ENCODE measurements around the gene AP3D1.

The AP3D1 gene

DNA sequence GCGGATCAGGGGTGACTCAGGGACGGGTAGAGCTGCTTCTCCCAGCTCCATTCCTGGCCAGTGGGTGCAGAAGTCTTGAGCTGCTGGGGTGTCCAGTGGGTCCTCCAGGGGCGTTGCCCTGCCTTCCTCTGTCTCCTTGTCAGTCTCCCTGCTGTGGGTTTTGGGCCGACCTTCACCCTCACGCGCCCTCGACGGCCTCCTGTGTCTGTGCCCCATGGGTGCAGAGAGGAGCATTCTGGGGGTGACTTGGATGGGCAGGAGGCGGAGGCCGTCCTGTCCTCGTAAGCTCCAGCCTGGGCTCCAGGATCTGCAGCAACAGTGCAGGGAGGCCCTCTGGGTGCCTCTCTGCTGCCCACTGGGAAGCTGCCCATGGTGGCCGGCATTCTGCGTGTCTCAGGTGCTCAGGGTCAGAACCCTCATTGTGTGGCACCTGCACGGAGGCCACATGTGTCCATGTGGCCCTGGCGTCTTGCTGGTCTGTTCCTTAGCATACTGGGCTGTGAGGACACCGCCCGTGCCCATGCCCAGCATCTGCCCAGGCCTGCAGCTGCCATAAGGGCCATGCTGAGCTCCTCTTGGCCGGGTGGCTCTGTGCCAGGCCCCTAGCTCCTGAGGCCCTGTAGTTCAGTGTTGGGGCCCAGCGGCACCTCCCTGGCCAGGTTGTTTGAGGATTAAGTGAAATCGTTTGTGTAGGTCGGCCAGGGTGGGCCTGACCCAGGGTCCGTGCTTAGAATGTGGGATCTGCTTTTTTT, 29.7 kb upstream of the AP3D1 start:
- DNase-seq: no peak

DNA sequence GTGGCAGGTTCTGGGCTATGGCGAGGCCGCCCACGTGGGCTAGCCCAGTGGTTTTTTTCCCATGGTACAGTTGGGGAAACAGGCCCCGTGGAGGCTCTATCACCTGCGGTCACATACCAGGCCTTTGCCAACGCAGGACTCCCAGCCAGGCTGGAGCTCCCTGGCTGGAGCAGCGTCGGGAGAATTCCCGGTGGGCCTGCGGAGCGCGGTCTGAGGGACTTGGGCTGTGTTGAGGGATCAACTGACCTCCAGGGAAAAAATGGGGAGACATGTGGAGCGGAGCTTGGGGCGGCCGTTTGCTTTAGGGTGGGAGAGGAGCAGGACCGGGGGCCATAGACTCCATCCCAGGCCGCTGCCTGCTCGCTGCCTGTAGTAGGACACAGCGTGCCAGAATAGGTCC, 28.7 kb upstream of the AP3D1 start:
- no peak for DNase-seq

DNA sequence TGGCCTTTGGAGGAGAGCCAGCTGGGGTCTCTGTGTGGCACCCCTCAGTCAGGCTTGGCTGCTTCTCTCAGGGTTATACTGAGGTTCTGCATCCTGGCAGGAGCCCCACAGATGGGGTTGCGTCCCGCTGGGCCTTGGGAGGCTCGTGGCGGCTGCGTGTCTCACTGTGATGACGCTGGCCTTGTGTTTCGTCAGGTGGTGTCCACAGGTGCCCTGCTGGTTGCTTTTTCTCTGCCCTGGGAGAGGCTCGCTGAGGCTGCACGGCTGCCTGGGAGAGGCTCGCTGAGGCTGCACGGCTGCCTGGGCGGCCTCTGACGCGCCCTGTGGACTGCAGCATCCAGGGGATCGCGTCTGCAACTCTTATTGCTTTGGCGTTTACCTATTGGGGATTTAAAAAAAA, 27.7 kb upstream of the AP3D1 start:
- DNase-seq: no peak

DNA sequence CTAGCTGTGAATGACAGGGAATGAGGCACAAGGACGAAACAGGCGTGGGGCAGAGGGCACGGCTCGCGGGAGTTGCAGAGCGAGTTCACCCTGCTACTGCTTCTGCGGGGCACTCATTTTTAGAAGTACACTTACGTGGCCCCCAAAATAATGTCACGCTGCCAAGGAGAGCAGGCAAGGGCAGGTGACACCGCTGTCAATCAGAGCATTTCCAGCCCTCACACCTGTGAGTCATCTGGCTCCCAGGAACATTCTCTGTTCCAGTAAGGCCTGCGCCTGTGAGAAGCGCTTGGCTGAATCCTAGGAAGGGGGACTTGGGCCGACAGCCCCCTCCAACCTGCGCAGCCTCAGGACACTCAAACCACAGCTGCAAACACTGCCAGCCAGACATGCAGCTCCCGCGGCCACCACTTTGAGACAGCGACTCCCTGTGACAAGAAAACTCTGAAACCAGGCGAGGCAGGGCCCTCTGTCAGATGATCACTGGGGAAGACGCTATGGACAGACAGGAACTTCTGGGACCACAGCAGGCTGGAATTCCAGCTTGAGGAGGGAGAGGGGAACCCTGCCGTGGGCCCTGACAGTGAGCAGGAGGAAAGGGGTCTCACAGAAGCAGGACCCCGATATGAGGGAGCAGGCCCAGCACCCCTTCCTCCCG, 25.1 kb upstream of the AP3D1 start:
- DNase-seq: no peak

DNA sequence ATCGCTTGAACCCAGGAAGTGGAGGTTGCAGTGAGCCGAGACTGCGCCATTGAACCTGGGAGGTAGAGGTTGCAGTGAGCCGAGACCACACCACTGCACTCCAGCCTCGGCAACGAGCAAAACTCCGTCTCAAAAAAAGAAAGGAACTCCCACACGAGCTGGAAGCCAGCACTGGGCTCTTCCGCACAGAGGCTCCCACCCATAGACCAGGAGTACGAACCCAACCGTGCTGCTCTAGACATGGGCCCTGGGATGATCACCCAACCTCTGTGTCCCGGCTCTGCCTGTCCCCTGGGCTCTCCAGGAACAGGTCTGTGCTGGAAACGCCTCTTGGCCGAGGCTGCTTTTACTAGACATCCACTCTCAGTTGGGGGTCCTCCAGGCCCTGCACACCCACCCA, 24.4 kb upstream of the AP3D1 start:
- no peak for DNase-seq

DNA sequence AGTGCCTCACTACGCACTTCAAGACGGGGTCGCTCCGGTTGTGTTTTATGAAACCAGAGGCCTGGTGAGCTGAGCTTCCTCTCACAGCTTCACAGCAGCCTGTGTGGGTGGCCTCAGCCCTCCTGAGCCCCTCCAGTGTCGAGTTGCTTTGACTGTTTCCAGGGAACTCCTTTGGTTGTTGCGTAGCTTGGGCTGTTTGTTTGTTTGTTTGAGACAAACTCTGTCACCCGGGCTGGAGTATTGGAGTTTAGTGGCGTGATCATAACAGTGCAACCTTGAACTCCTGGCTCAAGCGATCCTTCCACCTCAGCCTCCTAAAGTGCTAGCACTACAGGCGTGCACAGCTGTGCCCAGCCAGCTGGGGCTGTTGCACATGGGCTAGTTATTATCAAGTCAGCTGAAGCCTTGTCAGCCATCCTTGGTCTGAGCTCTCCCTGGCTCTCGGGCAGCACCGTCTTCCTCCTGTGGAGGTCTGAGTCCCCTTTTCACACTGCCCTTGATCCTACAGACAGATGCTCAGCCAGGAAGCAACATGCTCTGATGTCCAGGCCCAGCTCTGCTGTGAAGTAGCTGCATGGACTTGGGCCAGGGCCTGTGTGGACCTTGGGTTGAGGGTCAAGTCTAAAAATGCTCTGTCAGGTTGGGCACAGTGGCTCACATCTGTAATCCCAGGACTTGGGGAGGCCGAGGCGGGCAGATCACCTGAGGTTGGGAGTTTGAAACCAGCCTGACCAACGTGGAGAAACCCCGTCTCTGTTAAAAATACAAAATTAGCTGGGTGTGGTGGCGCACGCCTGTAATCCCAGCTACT, 22.6 kb upstream of the AP3D1 start:
- DNase-seq: no peak

DNA sequence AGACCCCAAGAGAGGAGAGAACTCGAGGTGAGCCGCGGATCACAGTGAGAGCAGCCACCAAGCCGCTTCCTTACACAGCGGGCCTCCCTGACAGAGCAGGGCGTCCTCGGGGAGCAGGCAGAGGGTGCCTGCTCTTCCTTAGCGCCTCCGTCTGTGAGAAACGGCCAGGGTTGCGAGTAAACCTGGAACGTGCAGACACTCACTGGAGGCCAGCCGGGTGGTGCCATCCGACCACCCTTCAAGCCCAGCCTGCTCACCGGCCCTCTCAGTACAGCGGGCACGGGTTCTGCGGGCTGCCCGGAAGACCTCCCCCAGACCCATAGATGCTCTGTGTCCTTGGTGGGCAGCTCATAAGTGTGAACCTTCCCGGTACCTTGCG, 22.0 kb upstream of the AP3D1 start:
- DNase-seq: no peak

DNA sequence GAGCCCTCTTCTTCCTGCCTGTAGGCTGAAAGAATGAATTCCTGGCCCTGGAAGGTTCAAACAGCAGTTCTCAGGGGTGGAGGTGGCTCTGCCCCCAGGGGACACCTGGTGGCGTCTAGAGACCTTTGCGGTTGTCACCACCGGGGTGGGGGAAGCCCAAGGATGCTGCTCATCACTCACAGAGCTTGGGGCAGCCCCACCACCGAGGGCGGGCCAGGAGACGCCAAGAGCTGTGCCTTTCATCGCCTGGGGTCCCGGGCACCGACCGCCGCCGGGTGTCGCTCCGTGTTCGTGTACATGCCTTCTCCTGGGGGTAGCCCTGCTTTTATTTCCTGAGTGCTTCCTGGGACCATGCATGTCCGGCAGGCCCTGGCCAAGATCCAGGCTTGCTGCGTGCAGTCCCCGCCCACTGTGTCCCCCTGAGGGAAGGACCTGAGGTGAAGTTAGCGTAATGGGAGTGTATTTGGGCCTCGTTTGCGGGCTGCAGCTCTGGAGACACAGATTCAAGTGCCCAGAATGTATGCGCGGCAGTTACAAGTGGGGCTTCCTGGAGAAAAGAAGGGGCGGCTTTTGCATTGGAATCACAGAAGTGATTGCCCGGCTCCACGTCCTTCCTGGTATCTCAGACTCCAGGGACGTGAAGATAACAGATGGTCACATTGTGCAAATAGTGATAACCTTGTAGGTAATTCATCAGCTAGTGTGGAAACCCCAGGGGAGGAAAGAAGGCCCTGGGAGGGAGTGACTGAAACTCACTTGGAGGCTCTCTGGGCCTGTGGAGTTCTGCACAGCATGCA, 20.2 kb upstream of the AP3D1 start:
- peak; percentile 85 for DNase-seq

DNA sequence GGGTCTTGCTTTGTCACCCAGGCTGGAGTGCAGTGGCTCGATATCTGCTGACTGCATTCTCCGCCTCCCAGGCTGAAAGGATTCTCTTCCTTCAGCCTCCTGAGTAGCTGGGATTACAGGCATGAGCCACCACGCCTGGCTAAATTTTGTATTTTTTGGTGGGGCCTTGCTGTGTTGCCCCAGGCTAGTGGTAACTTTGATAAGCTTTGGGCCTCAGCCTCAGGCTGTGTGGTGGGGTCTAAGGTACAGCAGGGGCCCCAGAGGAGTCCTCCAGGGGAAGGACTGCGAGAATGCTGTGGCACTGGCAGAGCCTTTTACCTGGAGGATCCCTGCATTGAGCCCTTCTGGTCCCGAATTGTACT, 19.6 kb upstream of the AP3D1 start:
- DNase-seq: no peak

DNA sequence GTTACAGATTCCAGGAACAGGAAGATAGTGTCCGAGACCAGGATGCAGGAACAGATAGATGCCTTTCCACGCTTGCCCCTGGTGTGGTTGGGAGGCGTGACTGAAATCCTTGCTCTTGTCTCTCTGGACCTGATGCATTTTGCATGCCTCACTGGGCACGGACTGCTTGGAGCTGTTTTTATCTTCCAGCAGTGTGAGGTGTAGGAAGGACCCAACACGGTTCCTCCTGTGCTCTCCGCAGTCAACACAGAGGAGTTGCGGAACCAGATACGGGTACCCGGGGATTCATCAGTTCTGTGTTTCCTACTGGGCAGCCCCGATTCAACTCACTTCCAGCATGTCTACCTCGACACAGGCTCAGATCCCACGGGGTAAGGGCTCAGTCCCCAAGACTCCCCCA, 18.9 kb upstream of the AP3D1 start:
- no peak for DNase-seq

DNA sequence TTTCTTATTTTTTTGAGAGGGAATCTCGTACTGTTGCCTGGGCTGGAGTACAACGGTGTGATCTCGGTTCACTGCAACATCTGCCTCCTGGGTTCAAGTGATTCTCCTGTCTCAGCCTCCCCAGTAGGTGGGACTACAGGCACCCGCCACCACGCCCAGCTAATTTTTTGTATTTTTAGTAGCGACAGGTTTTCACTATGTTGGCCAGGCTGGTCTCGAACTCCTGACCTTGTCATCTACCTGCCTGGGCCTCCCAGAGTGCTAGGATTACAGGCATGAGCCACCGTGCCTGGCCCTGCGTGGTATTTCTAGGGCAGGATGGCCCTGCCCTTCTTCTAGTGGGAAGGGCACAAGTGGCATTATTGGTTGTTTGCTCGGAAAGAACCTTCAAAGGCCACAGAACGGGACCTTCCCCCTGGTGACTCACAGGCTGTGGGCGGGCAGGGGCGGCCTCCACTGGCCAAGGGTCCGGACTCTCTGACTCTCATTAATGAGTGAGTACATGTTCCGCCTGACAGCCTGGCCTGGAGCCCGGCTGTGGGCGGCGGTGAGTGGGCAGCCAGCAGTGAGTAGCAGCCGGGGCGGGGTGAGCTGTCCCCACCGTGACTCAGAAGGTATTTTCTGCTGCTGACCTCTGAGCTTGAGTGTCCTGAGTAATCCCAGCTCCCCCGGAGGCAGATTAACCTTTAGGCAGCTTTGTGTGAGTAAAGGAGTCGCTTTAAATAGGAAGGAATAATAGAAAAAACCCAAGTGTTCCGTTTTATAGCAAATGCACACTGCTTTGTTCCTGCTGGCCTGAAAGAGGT, 17.5 kb upstream of the AP3D1 start:
- DNase-seq: peak; percentile 83

DNA sequence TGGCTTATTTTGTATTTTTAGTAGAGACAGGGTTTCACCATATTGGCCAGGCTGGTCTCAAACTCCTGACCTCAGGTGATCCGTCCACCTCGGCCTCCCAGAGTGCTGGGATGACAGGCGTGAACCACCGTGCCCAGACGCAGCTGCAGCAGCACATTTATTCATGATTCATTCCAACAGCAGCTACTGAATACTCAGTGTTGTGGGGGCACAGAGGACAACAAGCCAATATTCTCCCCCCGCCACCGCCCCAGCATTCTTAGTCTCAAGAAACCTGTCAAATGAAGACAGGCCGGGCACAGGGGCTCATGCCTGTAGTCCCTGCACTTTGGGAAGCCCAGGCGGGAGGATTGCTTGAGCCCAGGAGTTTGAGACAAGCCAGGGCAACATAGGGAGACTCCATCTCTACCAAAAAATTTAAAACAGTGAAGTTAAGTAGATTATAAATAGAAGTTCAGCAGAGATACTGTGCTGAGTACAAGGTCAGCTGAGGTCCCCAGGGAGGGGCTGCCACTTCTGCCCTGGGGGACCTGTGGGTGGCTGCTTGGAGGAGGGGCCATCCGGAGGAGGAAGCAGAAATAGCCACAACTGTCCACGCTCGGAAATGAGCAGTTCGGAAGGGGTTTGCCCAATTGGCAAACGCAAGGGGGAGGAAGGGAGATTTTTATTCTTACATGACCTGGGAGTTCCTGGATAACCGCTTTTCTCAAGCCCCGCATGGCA, 16.7 kb upstream of the AP3D1 start:
- DNase-seq: no peak

DNA sequence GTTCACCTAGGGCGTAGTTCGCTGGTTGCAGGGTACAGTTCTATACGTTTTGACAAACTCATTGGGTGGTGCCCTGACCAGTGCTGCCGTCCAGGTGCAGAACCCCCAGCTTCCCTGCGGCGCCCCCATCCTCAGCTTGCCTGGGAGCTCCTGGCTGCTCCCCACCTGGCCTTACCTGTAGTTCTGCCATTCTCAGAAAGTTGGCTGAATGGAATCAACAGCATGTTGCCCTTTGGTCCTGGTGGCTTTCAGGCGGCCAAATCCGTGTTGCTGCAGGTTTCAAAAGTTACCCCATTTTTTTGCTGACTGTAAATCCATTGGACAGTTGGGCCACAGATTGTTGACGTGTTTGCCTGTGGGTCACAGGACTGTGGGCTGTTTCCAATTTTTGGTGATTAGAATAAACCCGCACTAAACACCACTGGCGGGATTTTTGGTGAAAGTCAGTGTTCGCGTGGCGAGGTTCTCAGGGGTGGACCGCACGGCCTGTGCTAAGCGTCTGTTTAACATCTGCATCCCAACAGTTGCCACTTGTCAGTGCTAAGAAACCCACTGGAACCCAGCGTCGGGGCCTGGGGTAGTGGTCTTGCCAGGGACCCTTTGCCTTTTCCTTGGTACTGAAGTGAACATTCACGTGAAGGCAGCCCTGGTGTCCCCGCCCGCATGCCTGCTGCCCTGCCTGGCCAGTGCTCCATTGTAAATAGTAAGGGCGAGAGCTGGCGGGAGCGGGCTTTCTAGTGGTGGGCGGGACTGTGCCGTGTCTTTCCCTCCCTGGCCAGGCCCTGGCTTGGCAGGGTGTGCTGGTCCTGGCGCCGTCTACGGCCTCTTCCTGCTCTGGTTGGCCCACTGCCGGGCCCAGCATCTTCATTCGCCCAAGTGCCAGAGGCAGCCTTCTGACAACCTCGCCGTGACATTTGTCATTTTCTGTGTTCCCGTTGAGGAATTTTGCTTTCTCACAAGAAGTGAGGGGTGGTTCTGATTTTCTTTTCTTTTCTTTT, 15.7 kb upstream of the AP3D1 start:
- no peak for DNase-seq

DNA sequence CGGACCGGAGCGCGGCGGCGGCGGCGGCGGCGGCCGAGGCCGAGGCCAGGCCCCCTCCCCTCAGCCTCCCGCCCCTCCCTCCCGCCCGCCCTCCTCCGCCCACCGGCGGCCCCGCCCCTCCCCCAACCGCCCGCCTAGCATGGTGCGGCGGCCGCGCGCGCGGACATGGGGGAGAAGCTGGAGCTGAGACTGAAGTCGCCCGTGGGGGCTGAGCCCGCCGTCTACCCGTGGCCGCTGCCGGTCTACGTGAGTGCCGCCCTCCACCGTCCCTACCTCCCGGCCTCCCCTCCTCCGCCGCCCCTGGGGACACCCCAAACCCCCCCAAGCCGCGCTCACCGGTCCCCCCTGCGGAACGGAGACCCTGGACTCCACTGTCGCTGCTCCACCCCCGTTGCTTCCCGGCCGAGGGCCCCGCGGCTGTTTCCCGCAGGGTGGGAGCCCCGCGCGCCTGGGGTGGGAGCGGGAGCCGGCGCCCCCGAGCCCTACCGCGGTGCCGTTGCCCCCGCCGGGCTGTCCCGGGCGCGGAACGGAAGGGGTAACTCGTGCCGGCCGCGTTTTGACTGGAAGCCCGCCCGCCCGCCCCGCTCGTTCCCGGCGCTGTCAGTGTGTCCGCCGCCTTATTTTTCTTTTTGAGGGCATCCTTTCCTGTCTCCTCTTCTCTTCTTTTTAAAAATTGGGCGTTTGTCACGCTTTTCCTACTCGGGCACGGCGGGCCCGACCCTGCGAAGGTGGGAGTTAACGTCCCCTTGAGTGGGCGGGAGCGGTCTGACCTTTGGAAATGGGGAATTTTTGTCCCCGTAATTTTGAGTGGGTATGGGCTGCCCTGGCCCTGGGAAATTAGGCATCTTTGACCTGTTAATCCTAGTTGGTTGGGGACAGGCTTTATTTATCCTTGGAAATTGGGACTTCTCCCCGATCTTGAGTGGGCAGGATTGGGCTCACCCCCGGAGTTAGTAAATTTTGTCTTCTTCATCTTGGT, 12.9 kb upstream of the AP3D1 start:
- peak; percentile 59 for DNase-seq

DNA sequence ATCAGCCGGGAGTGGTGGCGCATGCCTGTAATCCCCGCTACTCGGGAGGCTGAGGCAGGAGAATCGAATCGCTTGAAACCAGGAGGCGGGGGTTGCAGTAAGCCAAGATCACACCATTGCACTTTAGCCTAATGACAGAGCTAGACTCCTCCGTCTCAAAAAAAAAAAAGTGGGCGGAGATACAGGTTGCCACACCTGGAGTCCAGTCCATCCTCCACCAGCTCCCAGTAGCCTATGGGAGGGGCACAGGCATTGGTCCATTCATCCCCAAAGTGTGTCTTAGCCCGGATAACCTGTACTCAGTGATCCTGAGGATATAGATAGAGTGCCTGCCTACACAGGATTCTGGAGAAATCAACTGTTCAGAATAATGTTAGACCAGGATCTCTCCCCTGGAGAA, 9.0 kb upstream of the AP3D1 start:
- no peak for DNase-seq

DNA sequence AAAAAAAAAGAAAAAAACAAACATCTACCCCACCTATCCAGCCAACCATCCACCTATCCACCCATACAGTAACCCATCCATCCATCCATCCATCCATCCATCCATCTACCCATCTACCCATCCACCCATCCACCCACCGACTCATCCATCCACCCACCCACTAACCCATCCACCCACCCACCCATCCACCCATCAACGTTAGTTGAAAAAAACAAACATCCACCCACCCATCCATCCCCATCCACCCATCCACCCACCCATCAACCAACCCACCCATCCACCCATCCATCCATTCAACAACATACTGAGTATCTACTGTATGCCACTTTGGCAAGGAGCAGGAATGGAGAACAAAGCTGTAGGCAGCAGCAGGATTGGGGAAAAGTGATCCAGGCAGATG, 6.1 kb upstream of the AP3D1 start:
- no peak for DNase-seq

DNA sequence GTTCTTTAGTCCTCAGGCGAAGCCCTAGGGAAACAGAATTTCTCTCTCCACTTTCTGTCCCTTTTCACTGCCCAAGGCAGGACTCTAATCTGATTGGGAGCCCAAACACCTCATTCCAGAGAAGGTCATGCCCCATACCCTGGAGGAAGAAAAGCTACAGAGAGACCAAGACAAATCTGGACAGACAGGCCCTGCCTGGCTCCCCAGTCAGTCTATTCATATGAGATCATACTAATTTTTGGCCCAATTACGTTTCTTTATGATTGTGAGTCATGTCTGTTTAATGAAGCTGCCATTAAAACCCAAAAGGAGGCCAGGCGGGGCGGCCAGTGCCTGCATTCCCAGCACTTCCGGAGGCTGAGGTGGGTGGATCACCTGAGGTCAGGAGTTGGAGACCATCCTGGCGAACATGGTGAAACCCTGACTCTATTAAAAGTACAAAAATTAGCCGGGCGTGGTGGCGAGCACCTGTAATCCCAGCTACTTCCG, 3.3 kb upstream of the AP3D1 start:
- DNase-seq: no peak

DNA sequence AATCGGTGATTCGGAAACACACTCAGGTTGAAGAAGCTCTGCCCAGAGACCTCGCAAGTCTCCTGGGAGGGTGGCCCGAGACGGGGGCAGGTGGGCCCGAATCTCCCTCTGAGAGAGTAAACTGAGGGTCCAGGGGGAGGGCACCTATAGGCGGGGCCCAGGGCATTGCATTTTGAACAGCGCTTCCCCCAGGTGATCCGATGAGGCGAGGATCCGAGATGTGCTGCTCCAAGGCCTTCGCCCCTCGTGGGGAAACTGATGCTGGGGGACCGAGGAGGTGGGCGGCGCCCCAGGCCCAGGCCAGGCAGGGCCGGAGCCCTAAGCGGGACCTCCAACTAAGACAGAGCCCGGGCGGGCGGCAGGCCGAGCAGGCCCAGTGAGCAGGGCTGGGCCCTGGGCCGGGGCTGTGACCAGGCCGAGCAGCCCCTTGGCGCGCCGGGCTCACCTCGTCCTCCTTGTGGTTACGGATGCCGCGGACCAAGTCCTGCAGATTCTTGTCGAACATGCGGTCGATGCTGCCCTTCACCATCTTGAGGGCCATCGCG, 500 bp downstream of the AP3D1 start:
- DNase-seq: peak; percentile 31
